WTC11 (cell line): ENCODE measurements around the gene OGT. TPM values are rescaled to one million over a fixed set of nuclear protein-coding genes. Genes with fewer than 3 reads are reported as not detected.

Source experiments
- ATAC-seq: fragments of 200-7000 bp; cut with Tn5 transposase; 2 replicates; pipeline ENCODE4 v1.10.0; 2021; ENCODE audit warnings: mild to moderate bottlenecking, moderate library complexity
- CTCF ChIA-PET: fragments of 300-600 bp; sonication (Branson Sonifier 250); formaldehyde crosslinking; loops from one replicate; lab custom pipeline; 2021; ENCODE audit warnings: antibody characterized with exemption; lab: Charles Lee
- POLR2A ChIA-PET: fragments of 350-600 bp; sonication (Branson Sonifier 250); formaldehyde crosslinking; loops from one replicate; lab custom pipeline; 2021; ENCODE audit warnings: antibody characterized with exemption; lab: Charles Lee
- DNase-seq: peaks from one replicate; pipeline ENCODE4 v3.0.0; 2021; ENCODE audit warnings: low spot score
- H3K27ac Mint-ChIP-seq: 2 replicates; pipeline ENCODE4 v1.8.0; 2021; ENCODE audit warnings: mixed read lengths
- H3K27me3 Mint-ChIP-seq: 2 replicates; pipeline ENCODE4 v1.8.0; 2021; ENCODE audit warnings: low read depth, mild to moderate bottlenecking, moderate library complexity, mixed read lengths
- H3K36me3 Mint-ChIP-seq: 2 replicates; pipeline ENCODE4 v1.8.0; 2021; ENCODE audit warnings: mixed read lengths
- H3K4me1 Mint-ChIP-seq: 2 replicates; pipeline ENCODE4 v1.8.0; 2022; ENCODE audit warnings: mixed read lengths
- H3K4me3 Mint-ChIP-seq: 2 replicates; pipeline ENCODE4 v1.8.0; 2021; ENCODE audit warnings: mild to moderate bottlenecking, moderate library complexity, mixed read lengths
- H3K9me3 Mint-ChIP-seq: 2 replicates; pipeline ENCODE4 v1.8.0; 2021; ENCODE audit warnings: mixed read lengths
- ARID4B ChIP-seq: sonication (generic); formaldehyde crosslinking; IDR thresholded peaks from 2 replicates; pipeline ENCODE4 v1.8.0; 2023; ENCODE audit warnings: missing genetic modification reagents, mild to moderate bottlenecking, borderline replicate concordance
- ATF2 ChIP-seq: sonication (generic); formaldehyde crosslinking; IDR thresholded peaks from 2 replicates; pipeline ENCODE4 v1.8.1; 2022; ENCODE audit warnings: low read depth, missing genetic modification reagents, borderline replicate concordance
- ATF3 ChIP-seq: sonication (generic); formaldehyde crosslinking; conservative IDR thresholded peaks from 2 replicates; pipeline ENCODE4 v1.8.1; 2022; ENCODE audit warnings: mild to moderate bottlenecking, missing genetic modification reagents
- CREB1 ChIP-seq: sonication (generic); formaldehyde crosslinking; IDR thresholded peaks from 2 replicates; pipeline ENCODE4 v1.8.0; 2023; ENCODE audit warnings: mild to moderate bottlenecking, missing genetic modification reagents
- ELF4 ChIP-seq: sonication (generic); formaldehyde crosslinking; IDR thresholded peaks from 2 replicates; pipeline ENCODE4 v1.8.1; 2022; ENCODE audit warnings: low read depth, mild to moderate bottlenecking, moderate library complexity, missing genetic modification reagents
- ESRRA ChIP-seq: sonication (generic); formaldehyde crosslinking; IDR thresholded peaks from 2 replicates; pipeline ENCODE4 v1.8.1; 2022; ENCODE audit warnings: mild to moderate bottlenecking, missing genetic modification reagents, borderline replicate concordance
- KAT7 ChIP-seq: sonication (generic); formaldehyde crosslinking; IDR thresholded peaks from 2 replicates; pipeline ENCODE4 v1.8.1; 2023; ENCODE audit warnings: missing genetic modification reagents, mild to moderate bottlenecking, borderline replicate concordance
- MXD4 ChIP-seq: fragments of 250-450 bp; sonication (Bioruptor Pico); IDR thresholded peaks from 2 replicates; pipeline ENCODE4 v1.8.0; 2021; ENCODE audit warnings: mild to moderate bottlenecking, moderate library complexity, borderline replicate concordance
- NFATC4 ChIP-seq: fragments of 250-450 bp; sonication (Bioruptor Pico); IDR thresholded peaks from 2 replicates; pipeline ENCODE4 v1.9.0; 2021; ENCODE audit warnings: mild to moderate bottlenecking
- NR2C2 ChIP-seq: sonication (generic); formaldehyde crosslinking; IDR thresholded peaks from 2 replicates; pipeline ENCODE4 v1.8.0; 2022; ENCODE audit warnings: mild to moderate bottlenecking, missing genetic modification reagents
- OVOL2 ChIP-seq: fragments of 250-450 bp; sonication (Bioruptor Pico); IDR thresholded peaks from 2 replicates; pipeline ENCODE4 v1.9.0; 2021; ENCODE audit warnings: mild to moderate bottlenecking, borderline replicate concordance
- TCF7 ChIP-seq: sonication (generic); formaldehyde crosslinking; IDR thresholded peaks from 2 replicates; pipeline ENCODE4 v1.8.0; 2022; ENCODE audit warnings: mild to moderate bottlenecking, low read depth, missing genetic modification reagents, moderate library complexity
- TP53 ChIP-seq: sonication (generic); formaldehyde crosslinking; IDR thresholded peaks from 2 replicates; pipeline ENCODE4 v1.8.1; 2023; ENCODE audit warnings: mild to moderate bottlenecking, missing genetic modification reagents
- ZBTB21 ChIP-seq: sonication (generic); formaldehyde crosslinking; IDR thresholded peaks from 2 replicates; pipeline ENCODE4 v1.8.1; 2023; ENCODE audit warnings: mild to moderate bottlenecking, missing genetic modification reagents, borderline replicate concordance
- ZNF121 ChIP-seq: sonication (generic); formaldehyde crosslinking; IDR thresholded peaks from 2 replicates; pipeline ENCODE4 v1.8.0; 2023; ENCODE audit warnings: missing genetic modification reagents
- ZNF232 ChIP-seq: sonication (generic); formaldehyde crosslinking; IDR thresholded peaks from 2 replicates; pipeline ENCODE4 v1.8.0; 2022; ENCODE audit warnings: mild to moderate bottlenecking, missing genetic modification reagents
- ZNF317 ChIP-seq: sonication (generic); formaldehyde crosslinking; IDR thresholded peaks from 2 replicates; pipeline ENCODE4 v1.8.1; 2023; ENCODE audit warnings: low read depth, mild to moderate bottlenecking, moderate library complexity, missing genetic modification reagents, borderline replicate concordance
- ZNF671 ChIP-seq: fragments of 250-450 bp; sonication (Bioruptor Pico); IDR thresholded peaks from 2 replicates; pipeline ENCODE4 v1.8.0; 2021; ENCODE audit warnings: mild to moderate bottlenecking
- total RNA-seq: library from RNA; stranded (reverse); gene quantifications from 3 replicates; pipeline ENCODE4 v1.2.3, GENCODE V29; 2021
- TF ChIP-seq, protein P1 (sequence below): fragments of 250-450 bp; sonication (Bioruptor Pico); conservative IDR thresholded peaks from 2 replicates; pipeline ENCODE4 v1.9.0; 2021; ENCODE audit warnings: mild to moderate bottlenecking
- TF ChIP-seq, protein P2 (sequence below): sonication (generic); formaldehyde crosslinking; conservative IDR thresholded peaks from 2 replicates; pipeline ENCODE4 v1.8.1; 2023; ENCODE audit warnings: mild to moderate bottlenecking, low read depth, missing genetic modification reagents, moderate library complexity

OGT gene
- total RNA-seq, 1 experiment from 2014 or later, result 126 TPM

GRCh38 chrX:71599965-71600364, 67.1 kb downstream of the OGT start (continued):
- no peak for TF ChIP-seq ATF2

- CTCF ChIA-PET, result interaction anchor here (0.6 kb wide), 2 partner anchors 13 to 69 kb away, joined by 3 read pairs; no protein-coding TSS in a partner anchor
- Mint-ChIP-seq H3K9me3 (no peaks in the 10 kb centered on the region), H3K4me1 (no peaks in the 10 kb centered on the region), H3K36me3 (peaks cover 33% of the 10 kb centered on the region), H3K27ac (no peak overlapping the region), H3K4me3 (no peak overlapping the region), H3K27me3 (no peaks in the 10 kb centered on the region)
- POLR2A ChIA-PET, result no interaction called here
- TF ChIP-seq ZNF317 (CRISPR knock-in tag), result no peak
- no peak for TF ChIP-seq CREB1 (CRISPR knock-in tag)
- TF ChIP-seq ZBTB21, result no peak
- DNase-seq, result no peak
- no peak for ATAC-seq
Observed at GRCh38 chrX:71603618-71604017, 70.7 kb downstream of the OGT start.

GRCh38 chrX:71604141-71604540, 71.2 kb downstream of the OGT start:
- TF ChIP-seq, protein P1, sequence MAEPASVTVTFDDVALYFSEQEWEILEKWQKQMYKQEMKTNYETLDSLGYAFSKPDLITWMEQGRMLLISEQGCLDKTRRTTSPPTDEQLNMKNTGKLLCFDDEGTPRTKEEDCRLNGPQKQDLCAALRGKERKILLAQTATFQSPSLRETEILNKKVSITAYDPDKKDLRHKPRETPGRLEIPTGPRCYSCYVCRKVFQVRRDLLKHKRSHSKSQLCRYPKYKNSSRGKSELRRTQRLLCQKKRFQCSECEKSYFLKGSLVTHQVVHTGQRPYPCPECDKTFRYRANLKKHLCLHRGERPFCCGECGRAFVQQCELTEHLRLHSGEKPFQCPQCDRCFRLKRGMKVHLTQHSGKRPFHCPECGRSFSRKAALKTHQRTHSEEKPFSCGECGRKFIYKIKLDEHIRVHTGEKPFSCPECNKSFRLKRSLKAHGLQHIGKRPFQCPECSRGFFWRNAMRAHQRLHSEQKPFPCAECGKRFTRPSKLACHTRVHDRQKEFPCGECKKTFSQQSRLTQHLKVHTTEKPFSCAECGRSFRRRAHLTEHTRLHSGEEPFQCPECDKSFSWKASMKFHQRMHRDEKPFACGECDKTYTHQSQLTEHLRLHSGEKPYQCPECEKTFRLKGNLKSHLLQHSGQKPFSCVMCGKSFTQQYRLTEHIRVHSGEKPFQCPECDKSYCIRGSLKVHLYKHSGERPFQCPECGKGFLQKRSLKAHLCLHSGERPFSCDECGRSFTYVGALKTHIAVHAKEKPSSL (CRISPR knock-in tag), result no peak
- TF ChIP-seq ZNF232 (CRISPR knock-in tag) (no peak), ATF3 (no peak), TP53 (CRISPR knock-in tag) (no peak), ZNF671 (no peak), TCF7 (CRISPR knock-in tag) (no peak), ARID4B (CRISPR knock-in tag) (no peak), ELF4 (CRISPR knock-in tag) (no peak), NR2C2 (CRISPR knock-in tag) (no peak), KAT7 (CRISPR knock-in tag) (no peak), ESRRA (CRISPR knock-in tag) (no peak), NFATC4 (CRISPR knock-in tag) (no peak), MXD4 (no peak), OVOL2 (CRISPR knock-in tag) (no peak), ZNF121 (CRISPR knock-in tag) (no peak), CREB1 (CRISPR knock-in tag) (no peak)
- TF ChIP-seq, protein P2, sequence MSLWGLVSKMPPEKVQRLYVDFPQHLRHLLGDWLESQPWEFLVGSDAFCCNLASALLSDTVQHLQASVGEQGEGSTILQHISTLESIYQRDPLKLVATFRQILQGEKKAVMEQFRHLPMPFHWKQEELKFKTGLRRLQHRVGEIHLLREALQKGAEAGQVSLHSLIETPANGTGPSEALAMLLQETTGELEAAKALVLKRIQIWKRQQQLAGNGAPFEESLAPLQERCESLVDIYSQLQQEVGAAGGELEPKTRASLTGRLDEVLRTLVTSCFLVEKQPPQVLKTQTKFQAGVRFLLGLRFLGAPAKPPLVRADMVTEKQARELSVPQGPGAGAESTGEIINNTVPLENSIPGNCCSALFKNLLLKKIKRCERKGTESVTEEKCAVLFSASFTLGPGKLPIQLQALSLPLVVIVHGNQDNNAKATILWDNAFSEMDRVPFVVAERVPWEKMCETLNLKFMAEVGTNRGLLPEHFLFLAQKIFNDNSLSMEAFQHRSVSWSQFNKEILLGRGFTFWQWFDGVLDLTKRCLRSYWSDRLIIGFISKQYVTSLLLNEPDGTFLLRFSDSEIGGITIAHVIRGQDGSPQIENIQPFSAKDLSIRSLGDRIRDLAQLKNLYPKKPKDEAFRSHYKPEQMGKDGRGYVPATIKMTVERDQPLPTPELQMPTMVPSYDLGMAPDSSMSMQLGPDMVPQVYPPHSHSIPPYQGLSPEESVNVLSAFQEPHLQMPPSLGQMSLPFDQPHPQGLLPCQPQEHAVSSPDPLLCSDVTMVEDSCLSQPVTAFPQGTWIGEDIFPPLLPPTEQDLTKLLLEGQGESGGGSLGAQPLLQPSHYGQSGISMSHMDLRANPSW, result no peak
- TF ChIP-seq, all 79 proteins: peak for 0
- no peaks in the 10 kb centered on the region for H3K27me3 Mint-ChIP-seq
- POLR2A ChIA-PET, result no interaction called here
- no peak for DNase-seq
- no peak for ATAC-seq
- no peak overlapping the region for H3K27ac Mint-ChIP-seq
- H3K4me1 Mint-ChIP-seq, result no peaks in the 10 kb centered on the region
- H3K36me3 Mint-ChIP-seq, result peaks cover 36% of the 10 kb centered on the region
- CTCF ChIA-PET, result interaction anchor here (0.6 kb wide), 2 partner anchors 13 to 70 kb away, joined by 3 read pairs; no protein-coding TSS in a partner anchor
- no peaks in the 10 kb centered on the region for H3K9me3 Mint-ChIP-seq
- H3K4me3 Mint-ChIP-seq, result no peak overlapping the region
